K562 (cell line): ENCODE results near the gene B3GNT9. TPM values are rescaled to one million over a fixed set of nuclear protein-coding genes. Genes with fewer than 3 reads are reported as not detected.

Source experiments
- BHLHE40 ChIP-seq: IDR thresholded peaks from 2 replicates; pipeline ENCODE4 v1.6.1; 2011; ENCODE audit warnings: low read length, improper control_type of control experiment
- CXXC5 ChIP-seq: fragments of 250-450 bp; sonication (Bioruptor Pico); IDR thresholded peaks from 2 replicates; pipeline ENCODE4 v1.8.0; 2022; ENCODE audit warnings: inconsistent platforms, mild to moderate bottlenecking, moderate library complexity
- E2F6 ChIP-seq, 2 experiments: IDR thresholded peaks; 2 replicates each; pipeline ENCODE4 v1.6.1; 2011; ENCODE audit warnings: borderline replicate concordance in 1 of 2, control low read depth in 1 of 2, low read depth in 1 of 2, low read length in 1 of 2, mild to moderate bottlenecking in 1 of 2, mixed read lengths in 1 of 2, moderate library complexity in 1 of 2; ENCODE audit not compliant: insufficient read depth in 1 of 2, insufficient read length in 1 of 2, poor library complexity in 1 of 2, severe bottlenecking in 1 of 2; ENCODE audit errors: extremely low read depth in 1 of 2
- ELF4 ChIP-seq: fragments of 450-650 bp; formaldehyde crosslinking; IDR thresholded peaks from 2 replicates; pipeline ENCODE4 v1.4.0; 2022; ENCODE audit warnings: missing genetic modification characterization
- EP400 ChIP-seq: fragments of 450-650 bp; IDR thresholded peaks from 2 replicates; pipeline ENCODE4 v1.6.1; 2017; ENCODE audit warnings: antibody characterized with exemption, mild to moderate bottlenecking, moderate library complexity
- FUS ChIP-seq: fragments of 200-400 bp; formaldehyde crosslinking; optimal IDR thresholded peaks from 2 replicates; pipeline ENCODE3; 2017; ENCODE audit warnings: low read depth, low read length
- GATAD2A ChIP-seq: fragments of 450-650 bp; IDR thresholded peaks from 2 replicates; pipeline ENCODE4 v1.6.1; 2017
- HMGN3 ChIP-seq: IDR thresholded peaks from 2 replicates; pipeline ENCODE4 v1.6.1; 2011; ENCODE audit warnings: borderline replicate concordance, low read depth, mild to moderate bottlenecking, mixed read lengths, low read length; ENCODE audit not compliant: insufficient read length; ENCODE audit errors: extremely low read depth
- HNRNPLL ChIP-seq: fragments of 200-400 bp; formaldehyde crosslinking; IDR thresholded peaks from 2 replicates; pipeline ENCODE4 v1.6.1; 2017; ENCODE audit warnings: low read length, low read depth, mild to moderate bottlenecking; ENCODE audit not compliant: poor library complexity, severe bottlenecking
- KAT7 ChIP-seq: sonication (generic); formaldehyde crosslinking; IDR thresholded peaks from 2 replicates; pipeline ENCODE4 v1.8.0; 2022; ENCODE audit warnings: missing genetic modification reagents, mild to moderate bottlenecking, borderline replicate concordance
- L3MBTL2 ChIP-seq: fragments of 450-650 bp; IDR thresholded peaks from 2 replicates; pipeline ENCODE4 v1.6.1; 2016; ENCODE audit warnings: mild to moderate bottlenecking, moderate library complexity
- NCOA4 ChIP-seq: fragments of 450-650 bp; IDR thresholded peaks from 2 replicates; pipeline ENCODE4 v1.6.1; 2018; ENCODE audit warnings: mild to moderate bottlenecking; ENCODE audit not compliant: partially characterized antibody
- NRF1 ChIP-seq, 2 experiments: fragments of 450-650 bp; IDR thresholded peaks in 1 of 2; conservative IDR thresholded peaks in 1 of 2; 2 replicates each; pipeline ENCODE4 v1.6.1; 2014; ENCODE audit warnings: mild to moderate bottlenecking in 2 of 2
- PHF20 ChIP-seq: fragments of 450-650 bp; IDR thresholded peaks from 2 replicates; pipeline ENCODE4 v1.6.1; 2018; ENCODE audit not compliant: partially characterized antibody
- POLR2AphosphoS5 ChIP-seq: IDR thresholded peaks from 2 replicates; pipeline ENCODE4 v1.6.1; 2011; ENCODE audit warnings: mild to moderate bottlenecking, low read depth, low read length, moderate library complexity; ENCODE audit not compliant: control insufficient read depth, insufficient read depth
- POLR2G ChIP-seq: fragments of 200-400 bp; formaldehyde crosslinking; IDR thresholded peaks from 2 replicates; pipeline ENCODE4 v1.6.1; 2017; ENCODE audit warnings: low read depth, mild to moderate bottlenecking, antibody characterized with exemption, low read length, moderate library complexity
- SIN3B ChIP-seq: fragments of 450-650 bp; IDR thresholded peaks from 2 replicates; pipeline ENCODE4 v1.6.1; 2017; ENCODE audit warnings: low read depth, mild to moderate bottlenecking, moderate library complexity
- ZNF311 ChIP-seq: fragments of 250-450 bp; sonication (Bioruptor Pico); IDR thresholded peaks from 2 replicates; pipeline ENCODE4 v1.4.0; 2020; ENCODE audit warnings: mild to moderate bottlenecking, moderate library complexity
- ZSCAN32 ChIP-seq: fragments of 450-650 bp; formaldehyde crosslinking; IDR thresholded peaks from 2 replicates; pipeline ENCODE4 v1.4.0; 2020; ENCODE audit warnings: mild to moderate bottlenecking, moderate library complexity
- polyA plus RNA-seq, 8 experiments: library from polyadenylated mRNA; depleted of rRNA in 4 of 8; stranded (reverse) in 5 of 8; unstranded in 3 of 8; fragments of >200 nt; fragmentation: Nextera tagmentation in 2 of 8; fragmentation: Illumina TruSeq in 1 of 8; extraction: Ambion mirVana in 2 of 8; extraction: Trizol in 1 of 8; gene quantifications; 2 replicates each; pipeline versions ENCODE4 v1.2.1 to v1.2.3, GENCODE V29; 2011 to 2014; ENCODE audit warnings: inconsistent platforms in 1 of 8, missing spikeins in 1 of 8
- total RNA-seq, 7 experiments: library from RNA; depleted of rRNA in 6 of 7; stranded (reverse); fragments of >200 nt in 6 of 7; fragmentation: Illumina TruSeq in 2 of 7; extraction: Trizol in 2 of 7; gene quantifications; 2 replicates each; pipeline versions ENCODE4 v1.2.1 to v1.2.3, GENCODE V29; 2011 to 2021; ENCODE audit warnings: low replicate concordance in 1 of 7

The B3GNT9 gene
- total and polyA plus RNA-seq, 9 of the 15 experiments (the other 6 are each of a cell fraction or from before 2014, with no cell fraction given), result 0.01 to 1.8 (median 1.1) TPM; not detected in 1

- TF ChIP-seq E2F6 (IDR thresholded peaks at IDR 0.05; ENCODE audit: borderline replicate concordance in 1 of 2, extremely low read depth in 1 of 2, insufficient read depth in 1 of 2, insufficient read length in 1 of 2, low read depth in 1 of 2, low read length in 1 of 2, poor library complexity in 1 of 2, severe bottlenecking in 1 of 2) (peak; percentile 13 to 26), GATAD2A (peak; percentile 46; the same call in 1 of the 2 replicates), ZNF311 (CRISPR knock-in tag) (no peak), NCOA4 (peak; percentile 18), POLR2G (peak; percentile 82), L3MBTL2 (peak; percentile 69), NRF1 (conservative IDR thresholded peaks at IDR 0.05 in 1 of 2, IDR thresholded peaks at IDR 0.05 in 1 of 2) (peak; percentile 95 to 96), POLR2AphosphoS5 (peak; percentile 71), BHLHE40 (peak; percentile 39), HMGN3 (peak; percentile 81), PHF20 (peak; percentile 68), FUS (peak; percentile 33), EP400 (peak; percentile 29; the same call in 1 of the 2 replicates), CXXC5 (CRISPR knock-in tag) (peak; percentile 60), SIN3B (peak; percentile 69), HNRNPLL (peak; percentile 77), KAT7 (peak; percentile 48; the same call in 1 of the 2 replicates), ELF4 (peak; percentile 85), ZSCAN32 (CRISPR knock-in tag) (no peak)
Measured at GRCh38 chr16:67109407-67110135, 41.2 kb downstream of the B3GNT9 start, which contains the start of gene PHAF1 (continued).
